Ecto neural progenitor cell (in vitro differentiated cells): ENCODE results near the gene ARL17A.
"Not testable (repeated sequence)": the region's sequence is repeated elsewhere in the genome, so short reads cannot be mapped to it uniquely, and the experiment has no call there.

Experiments
- DNase-seq: peaks from one replicate; pipeline ENCODE4 v3.0.0-alpha.2; 2018; ENCODE audit warnings: low spot score

ARL17A gene

DNA sequence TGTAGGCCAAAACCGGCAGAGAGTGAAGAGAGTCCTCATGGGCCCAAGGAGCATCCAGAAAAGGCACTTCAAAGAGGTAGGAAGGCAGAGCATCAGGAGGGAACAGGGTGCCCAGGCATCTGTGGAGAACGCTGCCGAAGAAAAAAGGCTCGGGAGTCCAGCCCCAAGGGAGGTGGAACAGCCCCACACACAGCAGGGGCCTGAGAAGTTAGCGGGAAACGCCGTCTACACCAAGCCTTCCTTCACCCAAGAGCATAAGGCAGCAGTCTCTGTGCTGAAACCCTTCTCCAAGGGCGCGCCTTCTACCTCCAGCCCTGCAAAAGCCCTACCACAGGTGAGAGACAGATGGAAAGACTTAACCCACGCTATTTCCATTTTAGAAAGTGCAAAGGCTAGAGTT lies 30.9 kb downstream of the ARL17A start:
- not testable (repeated sequence) for DNase-seq

DNA sequence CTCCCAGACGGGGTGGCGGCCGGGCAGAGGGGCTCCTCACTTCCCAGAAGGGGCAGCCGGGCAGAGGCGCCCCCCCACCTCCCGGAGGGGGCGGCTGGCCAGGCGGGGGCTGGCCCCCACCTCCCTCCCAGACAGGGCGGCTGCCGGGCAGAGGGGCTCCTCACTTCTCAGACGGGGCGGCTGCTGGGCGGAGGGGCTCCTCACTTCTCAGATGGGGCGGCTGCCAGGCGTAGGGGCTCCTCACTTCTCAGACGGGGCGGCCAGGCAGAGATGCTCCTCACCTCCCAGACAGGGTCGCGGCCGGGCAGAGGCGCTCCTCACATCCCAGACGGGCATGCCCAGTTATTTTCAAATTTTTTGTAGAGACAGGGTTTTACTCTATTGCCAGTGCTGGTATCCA lies 44.8 kb downstream of the ARL17A start:
- peak; percentile 30 for DNase-seq

DNA sequence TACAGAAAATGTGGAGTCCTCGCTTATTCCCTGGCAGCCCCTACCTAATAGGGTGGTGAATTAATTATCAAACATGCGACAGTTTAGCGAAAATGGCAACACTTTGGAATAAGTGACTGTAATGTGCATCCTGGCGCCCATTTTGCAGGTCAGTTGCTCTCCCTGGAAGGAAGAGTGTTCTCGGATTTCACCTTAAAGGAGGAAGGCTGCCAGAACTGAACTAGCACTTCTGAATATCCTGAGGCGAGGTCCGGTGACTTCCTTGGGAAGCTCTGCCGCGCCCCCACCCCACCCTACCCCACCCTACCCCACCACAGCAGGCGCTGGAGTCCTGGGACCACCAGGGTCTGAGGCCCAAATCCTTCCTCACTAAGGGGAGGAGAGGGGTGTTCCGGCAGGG lies 67.3 kb downstream of the ARL17A start, which contains the start of gene LRRC37A2:
Gene LRRC37A2, plus strand, starts transcription at position 301 of the 400 bp plus-strand sequence. CDS start 245 bp downstream, outside the sequence.
- not testable (repeated sequence) for DNase-seq

DNA sequence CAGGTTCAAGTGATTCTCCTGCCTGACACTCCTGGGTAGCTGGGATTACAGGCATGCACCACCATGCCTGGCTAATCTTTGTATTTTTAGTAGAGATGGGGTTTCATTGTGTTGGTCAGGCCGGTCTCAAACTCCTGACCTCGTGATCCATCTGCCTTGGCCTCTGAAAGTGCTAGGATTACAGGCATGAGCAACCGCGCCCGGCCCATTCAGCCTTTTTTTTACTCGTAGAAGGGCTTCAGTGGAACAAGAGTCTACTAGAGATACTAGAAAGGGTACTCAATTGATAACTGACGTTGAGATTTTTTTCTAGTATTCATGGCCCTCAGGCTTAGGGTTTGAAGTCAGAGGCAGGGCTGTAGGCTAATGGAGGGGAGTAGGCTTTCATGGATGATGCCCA lies 73.6 kb downstream of the ARL17A start:
- DNase-seq, result not testable (repeated sequence)

DNA sequence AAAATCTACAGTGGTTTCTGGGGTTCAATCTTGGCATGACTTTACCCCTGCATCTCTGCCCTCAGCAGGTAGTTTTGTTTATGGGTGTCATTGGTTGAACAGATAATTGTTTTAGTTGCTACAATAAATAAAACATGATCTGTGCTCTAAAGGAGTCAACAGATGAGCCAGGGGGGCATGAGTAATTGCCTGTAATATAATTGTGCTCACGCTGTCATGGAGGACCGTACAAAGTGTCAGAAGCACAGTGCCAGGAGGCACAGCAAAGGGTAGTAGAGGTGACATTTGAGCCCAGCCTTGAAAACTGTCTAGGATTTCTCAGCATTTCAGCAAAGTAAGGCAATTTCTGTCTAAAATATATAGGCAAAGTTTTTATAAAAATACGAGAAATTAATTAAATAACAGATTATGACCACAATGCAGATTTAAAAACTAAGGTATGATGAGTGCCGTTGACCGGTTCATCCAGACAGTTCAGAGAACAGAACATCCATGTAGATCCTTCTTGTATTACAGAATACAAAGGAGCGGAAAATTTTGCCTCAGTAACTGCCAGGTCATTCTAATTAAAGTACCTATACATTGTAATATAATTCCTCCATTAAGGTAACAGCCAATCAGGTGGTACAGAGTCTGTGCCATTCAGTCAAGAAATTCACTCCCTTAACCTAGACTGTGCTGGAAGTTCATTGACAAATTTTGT lies 79.9 kb downstream of the ARL17A start:
- DNase-seq, result not testable (repeated sequence)

DNA sequence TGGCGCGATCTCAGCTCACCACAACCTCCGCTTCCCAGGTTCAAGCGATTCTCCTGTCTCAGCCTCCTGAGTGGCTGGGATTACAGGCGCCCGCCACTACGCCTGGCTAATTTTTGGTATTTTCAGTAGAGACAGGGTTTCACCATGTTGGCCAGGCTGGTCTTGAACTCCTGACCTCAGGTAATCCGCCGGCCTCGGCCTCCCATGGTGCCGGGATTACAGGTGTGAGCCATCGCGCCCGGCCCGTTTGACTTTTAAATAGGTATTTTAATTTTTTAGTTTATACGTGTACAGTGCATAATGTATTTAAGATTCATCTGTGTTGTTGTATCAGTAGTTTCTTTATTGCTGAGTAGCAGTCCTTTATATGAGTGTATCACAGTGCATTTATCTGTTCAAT lies 87.5 kb downstream of the ARL17A start:
- DNase-seq, result peak; percentile 44

DNA sequence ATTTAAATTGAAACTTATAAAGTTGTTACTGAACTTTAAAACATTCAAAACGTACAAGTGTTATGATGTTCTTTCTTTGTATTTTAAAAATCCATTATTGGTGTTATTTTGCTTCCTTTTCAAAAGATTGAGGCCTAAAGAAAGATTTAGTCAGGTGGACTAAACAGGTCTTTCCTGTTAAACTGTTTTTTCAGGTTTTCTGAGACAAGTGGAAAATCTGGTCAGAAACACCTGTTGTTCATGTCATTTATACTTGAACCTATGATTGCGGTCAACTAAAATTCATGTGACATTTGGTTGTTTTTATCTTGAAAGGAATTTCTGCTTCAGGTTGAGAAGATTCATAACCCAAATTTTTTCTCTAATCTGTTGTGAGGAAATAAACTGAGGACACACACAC lies 98.2 kb downstream of the ARL17A start:
- DNase-seq, result not testable (repeated sequence)

DNA sequence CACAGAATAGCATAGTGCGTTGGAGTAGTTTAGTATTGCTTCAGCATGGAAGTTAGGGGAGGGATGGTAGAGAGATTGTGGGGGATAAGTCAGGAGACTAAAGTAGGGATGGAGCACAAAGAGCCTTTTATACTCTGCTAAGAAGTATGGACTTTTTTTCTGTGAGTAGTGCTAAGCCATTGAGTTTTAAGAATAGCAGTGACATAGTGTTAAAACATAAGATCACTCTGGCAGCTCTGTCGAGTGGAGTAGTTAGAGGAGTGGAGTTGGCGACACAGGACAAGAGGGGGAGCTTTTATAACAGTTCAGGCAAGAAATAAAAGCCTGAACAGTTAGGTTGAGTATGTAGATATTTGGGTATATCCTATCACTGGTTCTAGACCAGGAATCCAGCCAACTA lies 100.7 kb downstream of the ARL17A start:
- not testable (repeated sequence) for DNase-seq

DNA sequence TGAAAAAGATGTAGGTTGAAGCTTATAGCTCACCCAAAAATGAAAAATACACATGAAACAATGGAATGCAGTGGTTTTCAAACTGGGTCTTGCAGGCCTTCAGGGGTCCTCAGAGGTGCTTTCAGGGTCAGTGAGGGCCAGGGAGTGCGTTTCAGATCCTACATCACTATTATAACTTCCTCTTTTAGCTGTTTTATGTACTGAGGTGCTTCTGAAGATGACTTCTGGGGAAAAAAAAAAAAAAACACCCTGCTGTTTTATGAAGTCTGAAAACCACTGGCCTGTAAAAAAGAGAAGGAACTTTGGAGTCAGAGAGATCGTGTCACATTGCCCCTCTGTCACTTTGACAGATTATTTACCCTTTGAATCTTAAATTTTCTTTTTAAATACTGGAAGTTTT lies 103.9 kb downstream of the ARL17A start:
- not testable (repeated sequence) for DNase-seq

DNA sequence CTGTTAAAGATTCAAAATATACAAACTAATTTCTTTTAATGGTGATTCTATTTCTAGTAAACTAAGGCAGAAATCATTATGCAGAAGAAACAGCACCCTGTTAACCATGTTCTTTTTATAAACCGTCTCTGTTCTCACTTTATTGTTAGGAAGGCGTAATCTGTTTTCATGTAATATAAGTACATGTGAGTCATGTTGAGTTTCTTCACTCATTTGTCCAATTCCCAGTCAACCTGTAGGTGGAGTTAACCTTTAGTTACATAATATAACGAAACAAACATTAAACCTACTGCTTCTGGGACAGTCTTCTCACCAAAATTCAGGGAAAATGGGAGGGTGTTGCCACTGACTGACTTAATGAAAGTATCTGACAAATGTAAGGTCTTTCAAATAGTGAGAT lies 105.0 kb downstream of the ARL17A start:
- not testable (repeated sequence) for DNase-seq

DNA sequence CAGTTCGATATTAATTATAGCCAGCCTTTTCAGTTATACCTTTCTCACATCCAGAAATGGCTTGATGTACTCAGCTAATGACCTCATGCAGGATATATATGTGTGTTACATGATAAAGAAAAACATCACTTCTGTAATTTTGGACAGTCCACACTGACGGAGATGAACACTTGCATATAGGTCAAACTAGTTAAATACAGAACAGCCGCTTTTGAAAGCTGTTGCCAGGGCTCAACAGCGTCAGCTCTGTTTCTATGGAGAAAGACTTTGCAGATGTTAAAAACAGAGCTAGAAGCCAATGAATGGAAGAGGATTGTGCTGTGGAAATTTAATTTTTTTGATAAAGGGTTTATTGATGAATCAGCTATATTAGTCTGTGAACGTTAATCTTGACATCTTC lies 111.9 kb downstream of the ARL17A start:
- not testable (repeated sequence) for DNase-seq
